ENCODE measurements around the gene TTLL9.

The TTLL9 gene

GRCh38 chr20:31857861-31858759 is 12.3 kb upstream of the TTLL9 start:
- no peak for DNase-seq (ENCODE audit: low read depth in 2 of 2)

- DNase-seq (ENCODE audit: low read depth in 2 of 2) = no peak
Observed at GRCh38 chr20:31858760-31859083, 11.7 kb upstream of the TTLL9 start.

GRCh38 chr20:31859266-31859997 is 11.0 kb upstream of the TTLL9 start:
- DNase-seq (ENCODE audit: low read depth in 2 of 2) = no peak

- DNase-seq (ENCODE audit: low read depth in 2 of 2) = no peak
Observed at GRCh38 chr20:31859998-31860380, 10.4 kb upstream of the TTLL9 start.

- no peak for DNase-seq (ENCODE audit: low read depth in 2 of 2)
Observed at GRCh38 chr20:31860390-31861134, 9.9 kb upstream of the TTLL9 start.

- DNase-seq (ENCODE audit: low read depth in 2 of 2) = no peak
Observed at GRCh38 chr20:31861135-31861384, 9.4 kb upstream of the TTLL9 start.

GRCh38 chr20:31861385-31862156 is 8.9 kb upstream of the TTLL9 start:
- peak; percentile 21 to 33 for DNase-seq (ENCODE audit: low read depth in 2 of 2)

- DNase-seq (ENCODE audit: low read depth in 2 of 2) = no peak
Observed at GRCh38 chr20:31862157-31862470, 8.3 kb upstream of the TTLL9 start.

- no peak for DNase-seq (ENCODE audit: low read depth in 2 of 2)
Observed at GRCh38 chr20:31862506-31862905, 7.9 kb upstream of the TTLL9 start.

- no peak for DNase-seq (ENCODE audit: low read depth in 2 of 2)
Observed at GRCh38 chr20:31863296-31864085, 6.9 kb upstream of the TTLL9 start.

GRCh38 chr20:31864521-31865400 is 5.7 kb upstream of the TTLL9 start:
- DNase-seq (ENCODE audit: low read depth in 2 of 2) = no peak

- DNase-seq (ENCODE audit: low read depth in 2 of 2) = no peak
Observed at GRCh38 chr20:31866221-31866620, 4.2 kb upstream of the TTLL9 start.

- DNase-seq (ENCODE audit: low read depth in 2 of 2) = no peak
Observed at GRCh38 chr20:31868853-31869672, 1.4 kb upstream of the TTLL9 start.

- no peak for DNase-seq (ENCODE audit: low read depth in 2 of 2)
Observed at GRCh38 chr20:31869673-31869941, 827 bp upstream of the TTLL9 start.

GRCh38 chr20:31870726-31871617 is 538 bp downstream of the TTLL9 start:
- no peak for DNase-seq (ENCODE audit: low read depth in 2 of 2)

GRCh38 chr20:31871618-31871954 is 1.2 kb downstream of the TTLL9 start:
- DNase-seq (ENCODE audit: low read depth in 2 of 2) = no peak

- no peak for DNase-seq (ENCODE audit: low read depth in 2 of 2)
Observed at GRCh38 chr20:31872406-31872805, 2.0 kb downstream of the TTLL9 start.

- no peak for DNase-seq (ENCODE audit: low read depth in 2 of 2)
Observed at GRCh38 chr20:31875671-31876070, 5.2 kb downstream of the TTLL9 start.

- no peak for DNase-seq (ENCODE audit: low read depth in 2 of 2)
Observed at GRCh38 chr20:31877684-31878083, 7.2 kb downstream of the TTLL9 start.
